ENCODE measurements around the gene DACH1. TPM values are rescaled to one million over a fixed set of nuclear protein-coding genes. Genes with fewer than 3 reads are reported as not detected.

DACH1 gene
- total and polyA plus RNA-seq, 2 donors (not counting 1 experiment from before 2014, with no cell fraction given): 0.02 to 0.33 TPM

- Histone ChIP-seq H2AFZ (ENCODE audit: low read length) (no peak overlapping the region), H4K20me1 (ENCODE audit: control insufficient read depth, extremely low read depth, insufficient read depth, low read length) (no peaks in the 10 kb centered on the region), H3K9me3 (ENCODE audit: control insufficient read depth, insufficient read depth, low read depth, low read length) (no peaks in the 10 kb centered on the region), H3K4me3 (replicated peaks in 1 of 4; ENCODE audit: control extremely low read depth in 1 of 4, insufficient read depth in 1 of 4, low read depth in 3 of 4, low read length in 4 of 4) (no peak overlapping the region), H3K4me2 (ENCODE audit: extremely low read depth, insufficient read depth, low read length) (no peak overlapping the region), H3K79me2 (ENCODE audit: control insufficient read depth, insufficient read depth, low read length) (no peaks in the 10 kb centered on the region), H3K9ac (ENCODE audit: insufficient read depth, low read length) (no peak overlapping the region), H3K4me1 (ENCODE audit: control insufficient read depth, extremely low read depth, insufficient read depth, low read length) (no peaks in the 10 kb centered on the region), H3K36me3 (ENCODE audit: control insufficient read depth, insufficient read depth, low read length) (no peaks in the 10 kb centered on the region), H3K27ac (ENCODE audit: insufficient read depth, low read length) (no peak overlapping the region), H3K27me3 (ENCODE audit: control insufficient read depth, insufficient read depth, low read length) (no peaks in the 10 kb centered on the region)
- no peak for DNase-seq (ENCODE audit: low read depth in 2 of 2)
- no peak for TF ChIP-seq EZH2 (IDR thresholded peaks at IDR 0.05; ENCODE audit: low read length, missing control alignments)
These were observed 385.5 kb downstream of the DACH1 start for GRCh38 chr13:71481501-71481900.

- Histone ChIP-seq H3K36me3 (ENCODE audit: control insufficient read depth, insufficient read depth, low read length) (no peaks in the 10 kb centered on the region), H2AFZ (ENCODE audit: low read length) (no peak overlapping the region), H3K4me2 (ENCODE audit: extremely low read depth, insufficient read depth, low read length) (no peak overlapping the region), H3K4me1 (ENCODE audit: control insufficient read depth, extremely low read depth, insufficient read depth, low read length) (no peaks in the 10 kb centered on the region), H3K27me3 (ENCODE audit: control insufficient read depth, insufficient read depth, low read length) (no peaks in the 10 kb centered on the region), H3K9ac (ENCODE audit: insufficient read depth, low read length) (no peak overlapping the region), H4K20me1 (ENCODE audit: control insufficient read depth, extremely low read depth, insufficient read depth, low read length) (no peaks in the 10 kb centered on the region), H3K27ac (ENCODE audit: insufficient read depth, low read length) (no peak overlapping the region), H3K4me3 (replicated peaks in 1 of 4; ENCODE audit: control extremely low read depth in 1 of 4, insufficient read depth in 1 of 4, low read depth in 3 of 4, low read length in 4 of 4) (no peak overlapping the region), H3K79me2 (ENCODE audit: control insufficient read depth, insufficient read depth, low read length) (no peaks in the 10 kb centered on the region), H3K9me3 (ENCODE audit: control insufficient read depth, insufficient read depth, low read depth, low read length) (no peaks in the 10 kb centered on the region)
- no peak for TF ChIP-seq EZH2 (IDR thresholded peaks at IDR 0.05; ENCODE audit: low read length, missing control alignments)
- no peak for TF ChIP-seq CTCF (conservative IDR thresholded peaks at IDR 0.05 in 1 of 2, IDR thresholded peaks at IDR 0.05 in 1 of 2; ENCODE audit: low read depth in 1 of 2, low read length in 2 of 2)
- DNase-seq (ENCODE audit: low read depth in 2 of 2): no peak
These were observed 386.0 kb downstream of the DACH1 start for GRCh38 chr13:71481046-71481445.

DNA sequence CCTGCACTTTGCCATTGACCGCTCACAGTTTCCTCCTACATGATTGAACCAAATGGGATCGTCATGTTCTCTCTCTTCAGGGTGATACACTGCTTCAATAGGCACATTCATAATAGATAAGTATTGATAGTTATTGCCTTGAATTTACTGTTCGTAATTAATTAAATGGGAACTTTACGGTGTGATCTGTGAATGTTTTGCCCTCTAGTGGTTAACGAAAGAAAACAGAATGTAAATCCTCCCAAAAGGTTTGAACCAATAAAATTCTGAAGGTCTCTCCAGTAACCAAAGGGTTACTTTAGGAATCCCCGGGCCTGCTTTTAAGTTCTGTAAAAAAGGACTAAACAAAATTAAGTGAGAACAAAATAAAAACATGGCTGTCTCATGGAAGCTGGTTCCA, 389.3 kb downstream of the DACH1 start:
- peak in 1 of 2 donors; percentile 1 for DNase-seq (ENCODE audit: low read depth in 2 of 2)
- TF ChIP-seq CTCF (conservative IDR thresholded peaks at IDR 0.05 in 1 of 2, IDR thresholded peaks at IDR 0.05 in 1 of 2; ENCODE audit: low read depth in 1 of 2, low read length in 2 of 2) (peak in 1 of 2 donors; percentile 41), EZH2 (IDR thresholded peaks at IDR 0.05; ENCODE audit: low read length, missing control alignments) (no peak)
- no peak overlapping the region for H3K4me3 ChIP-seq (replicated peaks in 1 of 4; ENCODE audit: control extremely low read depth in 1 of 4, insufficient read depth in 1 of 4, low read depth in 3 of 4, low read length in 4 of 4)
- no peaks in the 10 kb centered on the region for H4K20me1 ChIP-seq (ENCODE audit: control insufficient read depth, extremely low read depth, insufficient read depth, low read length)
- H3K9ac ChIP-seq (ENCODE audit: insufficient read depth, low read length): no peak overlapping the region
- H3K4me1 ChIP-seq (ENCODE audit: control insufficient read depth, extremely low read depth, insufficient read depth, low read length): no peaks in the 10 kb centered on the region
- H3K79me2 ChIP-seq (ENCODE audit: control insufficient read depth, insufficient read depth, low read length): no peaks in the 10 kb centered on the region
- H3K27me3 ChIP-seq (ENCODE audit: control insufficient read depth, insufficient read depth, low read length): no peaks in the 10 kb centered on the region
- no peak overlapping the region for H2AFZ ChIP-seq (ENCODE audit: low read length)
- H3K36me3 ChIP-seq (ENCODE audit: control insufficient read depth, insufficient read depth, low read length): no peaks in the 10 kb centered on the region
- H3K27ac ChIP-seq (ENCODE audit: insufficient read depth, low read length): no peak overlapping the region
- H3K4me2 ChIP-seq (ENCODE audit: extremely low read depth, insufficient read depth, low read length): no peak overlapping the region
- no peaks in the 10 kb centered on the region for H3K9me3 ChIP-seq (ENCODE audit: control insufficient read depth, insufficient read depth, low read depth, low read length)

All from fibroblast of lung (primary cell).